NK-92 treated with Interleukin-12 subunit alpha and Interleukin-12 subunit beta, amount 100 ng/mL, for 24 hours (cell line): ENCODE data around the gene TRIM38.
A peak's percentile ranks its signal among the peaks of the same experiment; 100 is the strongest.
"Not testable (repeated sequence)": the region's sequence is repeated elsewhere in the genome, so short reads cannot be mapped to it uniquely, and the experiment has no call there.

Experiments
- DNase-seq: peaks from one replicate; lab custom pipeline; 2025; lab: John Stamatoyannopoulos, UW

The TRIM38 gene

DNA sequence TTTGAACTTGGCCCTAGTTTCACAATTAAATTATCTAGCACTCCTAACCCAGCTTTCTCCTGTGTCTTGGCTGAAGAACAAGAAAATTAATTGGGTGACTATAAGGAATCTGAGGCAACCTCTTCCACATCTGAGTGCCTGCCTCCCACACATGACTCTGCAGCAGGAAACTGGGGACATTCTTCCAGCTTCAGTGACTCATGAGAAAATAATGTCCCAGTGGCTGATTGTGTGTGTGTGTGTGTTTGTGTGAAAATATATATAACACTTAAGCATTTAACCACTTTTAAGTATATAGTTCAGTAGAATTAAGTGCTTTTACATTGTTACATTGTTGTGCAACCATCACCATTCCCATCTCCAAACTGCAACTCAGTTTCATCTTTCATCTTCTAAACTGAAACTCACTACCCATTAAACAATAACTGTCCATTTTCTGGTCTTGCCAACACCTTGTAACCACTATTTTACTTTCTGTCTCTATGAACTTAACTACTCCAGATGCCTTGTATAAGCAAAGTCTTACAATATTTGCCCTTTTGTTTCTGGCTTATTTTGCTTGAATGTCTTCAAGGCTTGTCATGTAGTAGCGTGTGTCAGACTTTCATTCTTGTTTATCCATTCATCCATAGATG is 8.7 kb downstream of the TRIM38 start:
- DNase-seq = no peak

GRCh38 chr6:25972128-25972527 is 9.5 kb downstream of the TRIM38 start:
- no peak for DNase-seq

- no peak for DNase-seq
These were observed 10.3 kb downstream of the TRIM38 start for GRCh38 chr6:25972902-25973301.

DNA sequence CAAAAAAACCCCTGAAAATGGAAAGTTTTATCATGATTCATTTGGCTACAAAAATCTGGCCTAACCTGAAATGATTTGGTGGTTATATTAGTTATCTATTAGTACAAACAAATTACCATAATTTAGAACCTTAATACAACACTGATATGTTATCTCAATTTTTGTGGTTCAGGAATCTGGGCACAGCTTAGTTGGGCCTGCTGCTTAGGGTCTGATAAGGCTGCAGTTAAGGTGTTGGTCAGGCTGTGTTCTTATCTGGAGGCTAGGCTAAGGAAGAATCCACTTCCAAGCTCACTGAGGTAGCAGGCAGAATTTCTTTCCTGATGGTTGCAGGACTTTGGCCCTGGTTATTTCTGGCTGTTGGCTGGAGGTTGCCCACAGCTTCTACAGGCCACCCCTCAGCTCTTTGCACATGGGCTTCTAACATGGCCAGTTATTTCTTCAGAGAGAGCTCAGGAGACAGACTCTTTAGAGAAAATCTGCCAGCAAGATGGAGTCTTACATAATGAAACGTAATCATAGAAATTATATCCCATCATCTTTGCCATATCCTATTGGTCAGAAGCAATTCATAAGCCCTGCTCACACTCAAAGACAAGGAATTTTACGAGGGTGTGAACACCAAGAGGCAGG is 11.4 kb downstream of the TRIM38 start:
- DNase-seq = no peak

GRCh38 chr6:25975923-25976560 is 13.4 kb downstream of the TRIM38 start:
- DNase-seq = no peak

- DNase-seq = no peak
These were observed 18.3 kb downstream of the TRIM38 start for GRCh38 chr6:25980935-25981334.

DNA sequence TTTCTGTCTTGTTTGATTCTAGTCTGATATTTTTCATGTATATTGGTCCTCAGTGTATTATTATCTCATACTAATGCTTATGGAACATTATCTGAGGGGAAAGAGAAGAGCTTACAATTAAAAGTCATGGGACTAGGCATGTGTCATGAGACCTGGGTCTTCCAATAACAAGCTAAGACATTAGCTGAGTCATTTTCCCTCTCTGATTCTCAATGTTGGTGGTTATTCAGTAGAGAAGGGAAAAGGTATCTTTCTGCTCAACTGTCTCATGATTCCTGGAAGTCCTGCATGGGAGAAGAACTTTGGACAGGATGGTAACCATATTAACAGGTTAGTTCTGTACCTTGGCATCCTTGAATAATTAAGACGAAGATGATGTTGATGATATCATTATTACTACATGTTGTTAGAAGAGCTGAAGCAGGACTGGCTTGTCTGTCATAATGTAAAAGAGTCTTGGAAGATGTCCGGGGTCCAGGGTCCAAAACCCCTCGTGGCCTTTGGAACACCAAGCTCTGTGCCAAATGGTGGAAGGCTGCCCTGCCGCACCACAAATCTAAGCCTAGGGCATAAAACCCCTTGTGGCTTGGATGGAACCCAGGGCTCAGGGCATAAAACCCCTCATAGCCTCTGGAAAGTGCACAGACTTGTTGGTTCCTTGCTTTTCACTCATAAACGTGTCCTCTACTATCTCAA is 19.1 kb downstream of the TRIM38 start:
- DNase-seq = no peak

GRCh38 chr6:25984265-25984664 is 21.7 kb downstream of the TRIM38 start:
- no peak for DNase-seq

DNA sequence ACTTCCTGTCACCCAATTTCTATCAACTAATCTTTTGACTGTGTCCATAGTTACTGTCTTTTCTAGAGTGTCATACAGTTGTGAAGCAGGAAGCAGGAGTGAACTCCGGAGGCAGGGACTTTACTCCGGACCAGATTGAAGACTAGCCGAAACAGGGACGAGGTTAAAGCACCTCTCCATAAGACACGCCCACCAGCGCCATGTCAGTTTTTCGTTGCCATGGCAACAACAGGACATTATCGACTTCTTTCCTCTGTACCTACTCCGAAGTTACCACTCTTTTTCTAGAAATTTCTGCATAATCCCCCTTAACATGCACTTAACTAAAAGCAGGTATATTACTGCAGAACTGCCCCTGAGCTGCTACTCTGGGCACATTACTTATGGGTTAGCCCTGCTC is 25.2 kb downstream of the TRIM38 start:
- DNase-seq = no peak

GRCh38 chr6:25990172-25990873 is 27.7 kb downstream of the TRIM38 start:
- DNase-seq = no peak

DNA sequence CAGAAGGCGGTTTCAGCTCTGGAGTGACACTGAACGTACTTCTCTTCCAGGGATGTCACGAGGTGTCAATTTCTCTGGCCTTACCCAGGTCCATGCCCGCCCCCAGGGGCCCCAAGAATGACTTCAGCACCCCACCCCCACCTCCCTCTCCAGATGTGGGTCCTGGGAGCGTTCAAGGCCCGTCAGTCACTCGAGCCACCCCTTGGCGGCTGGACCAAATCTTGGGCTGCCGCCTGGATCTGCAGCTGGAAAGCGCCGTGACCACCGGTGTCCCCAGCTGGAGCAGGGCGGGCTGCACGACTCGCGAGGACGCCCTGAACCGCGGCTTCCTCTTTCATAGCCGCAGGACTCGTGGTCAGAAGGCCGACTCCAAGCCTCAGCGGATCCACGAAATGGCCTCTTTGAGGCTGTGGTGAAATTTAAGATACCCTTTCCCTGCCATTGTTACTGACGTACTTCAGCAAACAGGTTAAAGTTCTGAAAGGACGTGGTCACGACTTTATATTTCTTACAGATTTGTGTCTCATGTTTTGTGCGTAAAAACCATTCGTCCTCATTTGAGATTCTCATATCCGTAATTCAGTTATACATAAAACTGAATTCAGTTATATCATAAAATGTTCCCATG is 29.3 kb downstream of the TRIM38 start:
- DNase-seq = peak; percentile 25

- DNase-seq = peak; percentile 72
These were observed 30.1 kb downstream of the TRIM38 start for GRCh38 chr6:25992413-25993340.

DNA sequence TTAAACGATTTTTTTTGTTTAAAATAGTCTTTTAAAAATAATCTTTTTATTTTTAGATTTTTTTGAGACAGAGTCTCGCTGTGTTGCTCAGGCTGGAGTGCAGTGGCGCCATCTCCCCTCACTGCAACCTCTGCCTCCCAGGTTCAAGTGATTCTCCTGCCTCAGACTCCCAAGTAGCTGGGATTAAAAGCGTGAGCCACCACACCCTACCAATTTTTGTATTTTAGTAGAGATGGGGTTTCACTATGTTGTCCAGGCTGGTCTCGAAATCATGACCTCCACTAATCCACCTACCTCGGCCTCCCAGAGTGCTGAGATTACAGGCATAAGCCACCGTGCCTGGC is 30.7 kb downstream of the TRIM38 start:
- not testable (repeated sequence) for DNase-seq

DNA sequence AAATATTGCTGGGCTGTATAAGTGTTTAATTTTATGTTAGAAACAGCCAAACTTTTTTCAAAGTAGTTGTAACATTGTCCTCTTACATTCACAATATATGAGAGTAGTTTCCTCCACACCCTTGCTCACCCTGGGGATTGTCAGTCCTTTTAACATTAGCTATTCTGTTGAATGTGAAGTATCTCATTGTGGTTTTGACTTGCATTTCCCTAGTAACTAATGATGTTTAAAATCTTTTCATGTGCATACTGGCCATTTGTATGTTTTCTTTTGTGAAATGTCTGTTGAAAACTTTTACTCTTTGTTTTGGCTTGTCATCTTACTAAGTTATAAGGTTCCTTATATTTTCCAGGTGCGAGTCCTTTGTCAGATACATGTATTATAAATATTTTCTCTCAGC is 32.9 kb downstream of the TRIM38 start:
- DNase-seq = no peak

- no peak for DNase-seq
These were observed 35.3 kb downstream of the TRIM38 start for GRCh38 chr6:25997921-25998320.

DNA sequence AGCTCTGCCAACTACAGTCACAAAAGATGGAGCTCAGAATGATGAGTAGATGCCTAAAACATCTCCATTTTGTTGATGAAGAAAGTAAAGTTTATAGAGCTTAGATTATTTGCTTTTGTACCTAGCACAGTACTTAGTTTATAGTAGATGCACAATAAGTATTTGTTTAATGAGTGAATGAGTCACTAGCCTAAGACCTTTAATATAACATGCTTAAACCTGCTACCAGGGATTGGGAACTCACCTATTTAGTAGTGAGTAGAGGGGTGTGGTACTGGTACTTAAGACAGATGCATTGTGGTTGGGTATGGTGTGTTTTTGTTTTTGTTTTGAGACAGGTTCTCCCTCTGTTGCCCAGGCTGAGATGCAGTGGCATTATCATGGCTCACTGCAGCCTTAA is 35.8 kb downstream of the TRIM38 start:
- no peak for DNase-seq

GRCh38 chr6:25999225-25999624 is 36.6 kb downstream of the TRIM38 start:
- DNase-seq = not testable (repeated sequence)

DNA sequence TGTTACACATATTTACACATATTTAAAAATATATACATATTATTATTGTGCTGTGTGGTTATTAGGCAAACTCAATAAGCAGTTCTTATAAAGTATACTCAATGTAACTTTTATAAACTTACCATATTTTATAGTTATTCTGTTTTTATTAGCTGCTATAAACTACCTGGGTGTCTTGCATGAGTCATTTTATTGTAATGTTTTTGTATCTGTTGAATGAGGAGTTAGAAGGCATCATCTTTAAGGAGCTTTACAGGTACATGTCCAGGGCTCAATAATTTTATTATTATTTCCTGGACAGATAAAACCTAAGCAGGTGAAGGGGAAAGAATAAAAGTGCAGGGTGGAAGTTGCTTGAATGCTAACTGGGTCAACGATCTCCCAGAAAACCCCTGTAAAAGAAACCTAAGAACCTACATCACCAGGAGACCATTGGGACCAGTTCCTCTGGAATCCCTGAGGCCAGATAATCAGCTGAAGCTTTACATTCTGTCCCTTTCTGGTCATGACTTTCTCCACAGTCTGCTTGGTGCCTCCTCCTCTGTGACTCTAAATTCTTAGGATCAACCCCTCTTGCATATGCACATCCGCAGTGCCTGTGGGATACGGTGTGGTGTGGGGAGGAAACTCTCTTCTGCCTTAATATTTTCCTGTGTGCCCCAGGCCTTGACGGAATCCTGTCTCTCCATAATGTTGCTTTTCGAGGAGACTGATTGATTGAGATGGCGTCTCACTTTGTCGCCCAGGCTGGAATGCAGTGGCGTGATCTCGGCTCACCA is 38.0 kb downstream of the TRIM38 start:
- DNase-seq = no peak

DNA sequence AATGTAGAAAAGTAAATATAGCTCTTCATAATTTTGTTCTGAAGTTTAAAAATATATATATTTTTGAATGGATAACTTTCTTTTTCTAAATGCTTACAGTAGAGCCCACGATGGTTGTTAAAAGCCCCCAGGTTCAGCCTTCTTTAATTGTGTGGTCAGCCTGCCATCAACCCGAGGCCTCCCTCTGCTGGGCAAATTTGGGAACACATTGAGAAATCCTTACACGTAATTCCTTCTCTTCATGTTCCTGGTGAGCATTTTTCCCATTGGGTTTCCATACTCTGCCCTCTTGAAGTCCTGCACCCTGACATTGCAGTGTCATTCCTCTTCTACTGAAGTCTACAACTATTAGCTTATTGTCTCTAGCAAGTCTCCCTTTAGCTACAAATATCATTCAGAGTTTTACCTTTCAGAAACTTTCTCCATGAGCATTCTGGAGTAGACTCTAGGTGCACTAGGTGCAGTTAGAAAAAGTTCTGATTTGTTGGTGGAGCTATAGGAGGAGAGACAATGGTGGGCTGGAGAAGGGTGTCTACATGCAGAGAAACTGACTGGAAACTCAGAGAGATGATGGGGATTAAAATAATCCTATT is 40.6 kb downstream of the TRIM38 start:
- no peak for DNase-seq
